HEK293 (cell line): ENCODE data around the gene NAT10.

Experiments used
- BCL11B ChIP-seq: fragments of 450-650 bp; formaldehyde crosslinking; IDR thresholded peaks from 2 replicates; pipeline ENCODE4 v1.5.1; 2016; ENCODE audit warnings: low read depth, missing biosample characterization, missing genetic modification characterization
- GFI1B ChIP-seq: fragments of 450-650 bp; formaldehyde crosslinking; IDR thresholded peaks from 2 replicates; pipeline ENCODE4 v1.5.1; 2016; ENCODE audit warnings: missing biosample characterization, missing genetic modification characterization
- MEIS1 ChIP-seq: sonication (generic); formaldehyde crosslinking; IDR thresholded peaks from 2 replicates; pipeline ENCODE4 v1.8.1; 2022; ENCODE audit warnings: missing genetic modification reagents, mild to moderate bottlenecking, borderline replicate concordance
- PRDM2 ChIP-seq: fragments of 450-650 bp; formaldehyde crosslinking; IDR thresholded peaks from 2 replicates; pipeline ENCODE4 v1.5.1; 2016; ENCODE audit warnings: missing biosample characterization, missing genetic modification characterization, borderline replicate concordance
- REPIN1 ChIP-seq: fragments of 450-650 bp; formaldehyde crosslinking; IDR thresholded peaks from 2 replicates; pipeline ENCODE4 v1.5.1; 2017; ENCODE audit warnings: missing biosample characterization, missing genetic modification characterization, low read depth
- SALL2 ChIP-seq: fragments of 450-650 bp; formaldehyde crosslinking; IDR thresholded peaks from 2 replicates; pipeline ENCODE4 v1.5.0; 2017; ENCODE audit warnings: missing biosample characterization, mild to moderate bottlenecking, missing genetic modification characterization, borderline replicate concordance
- SETDB1 ChIP-seq: IDR thresholded peaks from one replicate; pipeline ENCODE4 v1.6.1; 2017; ENCODE audit warnings: mild to moderate bottlenecking, low read length, moderate library complexity, mixed read lengths; ENCODE audit not compliant: insufficient read length
- ZBTB10 ChIP-seq: fragments of 450-650 bp; formaldehyde crosslinking; IDR thresholded peaks from 2 replicates; pipeline ENCODE4 v1.5.1; 2016; ENCODE audit warnings: missing biosample characterization, missing genetic modification characterization
- ZBTB8A ChIP-seq: fragments of 450-650 bp; formaldehyde crosslinking; IDR thresholded peaks from 2 replicates; pipeline ENCODE4 v1.5.1; 2016; ENCODE audit warnings: missing biosample characterization, missing genetic modification characterization
- ZNF211 ChIP-seq: fragments of 450-650 bp; formaldehyde crosslinking; IDR thresholded peaks from 2 replicates; pipeline ENCODE4 v1.5.1; 2016; ENCODE audit warnings: low read depth, missing biosample characterization, missing genetic modification characterization
- ZNF223 ChIP-seq: fragments of 450-650 bp; formaldehyde crosslinking; IDR thresholded peaks from 2 replicates; pipeline ENCODE4 v1.5.1; 2016; ENCODE audit warnings: missing biosample characterization, missing genetic modification characterization
- ZNF239 ChIP-seq: fragments of 450-650 bp; formaldehyde crosslinking; IDR thresholded peaks from 2 replicates; pipeline ENCODE4 v1.5.1; 2016; ENCODE audit warnings: missing biosample characterization, missing genetic modification characterization
- ZNF24 ChIP-seq: fragments of 450-650 bp; formaldehyde crosslinking; IDR thresholded peaks from 2 replicates; pipeline ENCODE4 v1.5.1; 2016; ENCODE audit warnings: missing biosample characterization, missing genetic modification characterization
- ZNF26 ChIP-seq: fragments of 450-650 bp; formaldehyde crosslinking; IDR thresholded peaks from 2 replicates; pipeline ENCODE4 v1.5.1; 2016; ENCODE audit warnings: missing biosample characterization, missing genetic modification characterization
- ZNF274 ChIP-seq, 2 experiments: fragments of 200-500 bp in 1 of 2; fragments of 450-650 bp in 1 of 2; sonication (Bioruptor generic) in 1 of 2; formaldehyde crosslinking in 1 of 2; IDR thresholded peaks; 2 replicates each; pipeline versions ENCODE4 v1.5.1 to v1.6.1; 2014 to 2016; ENCODE audit warnings: borderline replicate concordance in 1 of 2, inconsistent platforms in 1 of 2, low read length in 1 of 2, missing biosample characterization in 1 of 2, missing genetic modification characterization in 1 of 2
- ZNF280C ChIP-seq: fragments of 450-650 bp; formaldehyde crosslinking; IDR thresholded peaks from 2 replicates; pipeline ENCODE4 v1.5.1; 2016; ENCODE audit warnings: missing biosample characterization, missing genetic modification characterization
- ZNF350 ChIP-seq: fragments of 450-650 bp; formaldehyde crosslinking; IDR thresholded peaks from 2 replicates; pipeline ENCODE4 v1.5.0; 2017; ENCODE audit warnings: missing biosample characterization, mild to moderate bottlenecking, missing genetic modification characterization
- ZNF416 ChIP-seq: fragments of 450-650 bp; formaldehyde crosslinking; IDR thresholded peaks from 2 replicates; pipeline ENCODE4 v1.5.1; 2016; ENCODE audit warnings: missing biosample characterization, missing genetic modification characterization
- ZNF510 ChIP-seq: fragments of 450-650 bp; formaldehyde crosslinking; IDR thresholded peaks from 2 replicates; pipeline ENCODE4 v1.5.1; 2018; ENCODE audit warnings: mild to moderate bottlenecking, missing genetic modification characterization, missing biosample characterization; ENCODE audit not compliant: insufficient replicate concordance
- ZNF571 ChIP-seq: fragments of 450-650 bp; formaldehyde crosslinking; IDR thresholded peaks from 2 replicates; pipeline ENCODE4 v1.5.0; 2017; ENCODE audit warnings: missing biosample characterization, missing genetic modification characterization
- ZNF580 ChIP-seq: fragments of 450-650 bp; formaldehyde crosslinking; IDR thresholded peaks from 2 replicates; pipeline ENCODE4 v1.5.1; 2016; ENCODE audit warnings: missing biosample characterization, missing genetic modification characterization
- ZNF621 ChIP-seq: fragments of 450-650 bp; formaldehyde crosslinking; IDR thresholded peaks from 2 replicates; pipeline ENCODE4 v1.5.1; 2017; ENCODE audit warnings: missing biosample characterization, missing genetic modification characterization
- ZNF658 ChIP-seq: fragments of 450-650 bp; formaldehyde crosslinking; IDR thresholded peaks from 2 replicates; pipeline ENCODE4; 2016; ENCODE audit warnings: missing biosample characterization, missing genetic modification characterization
- ZNF664 ChIP-seq: fragments of 450-650 bp; formaldehyde crosslinking; IDR thresholded peaks from 2 replicates; pipeline ENCODE4 v1.5.1; 2016; ENCODE audit warnings: missing biosample characterization, missing genetic modification characterization

NAT10 gene

GRCh38 chr11:34105079-34105956 is at the start of gene NAT10 (continued):
- no peak for TF ChIP-seq PRDM2 (tag by site-specific recombination)
- TF ChIP-seq SETDB1: no peak
- TF ChIP-seq ZBTB10 (tag by site-specific recombination): no peak
- no peak for TF ChIP-seq ZNF26
- TF ChIP-seq ZNF416 (tag by site-specific recombination): no peak
- TF ChIP-seq ZNF571 (tag by site-specific recombination): no peak
- no peak for TF ChIP-seq ZNF350 (tag by site-specific recombination)
- TF ChIP-seq BCL11B (tag by site-specific recombination): no peak
- no peak for TF ChIP-seq ZNF239 (tag by site-specific recombination)
- TF ChIP-seq ZNF274 (IDR thresholded peaks at IDR 0.05; ENCODE audit: low read length): no peak
- no peak for TF ChIP-seq ZNF274 (tag by site-specific recombination; IDR thresholded peaks at IDR 0.05; ENCODE audit: borderline replicate concordance)
- peak; percentile 8; the same call in 1 of the 2 replicates for TF ChIP-seq ZNF664 (tag by site-specific recombination)
- TF ChIP-seq ZNF280C: no peak
- no peak; the same call in 1 of the 2 replicates for TF ChIP-seq ZBTB8A
- TF ChIP-seq ZNF223: no peak
- TF ChIP-seq ZNF621: no peak
- TF ChIP-seq ZNF211 (tag by site-specific recombination): no peak
- TF ChIP-seq ZNF658: no peak
- TF ChIP-seq REPIN1 (tag by site-specific recombination): no peak
- TF ChIP-seq ZNF580 (tag by site-specific recombination): no peak; the same call in 1 of the 2 replicates
- TF ChIP-seq ZNF24 (tag by site-specific recombination): peak; percentile 69; the same call in 1 of the 2 replicates
- no peak for TF ChIP-seq GFI1B (tag by site-specific recombination)
- TF ChIP-seq SALL2 (tag by site-specific recombination): no peak
- no peak for TF ChIP-seq MEIS1
- no peak for TF ChIP-seq ZNF510 (tag by site-specific recombination)
